ENCODE data around the gene LRP1B. TPM values are rescaled to one million over a fixed set of nuclear protein-coding genes. Genes with fewer than 3 reads are reported as not detected.
"Not testable (repeated sequence)": the region's sequence is repeated elsewhere in the genome, so short reads cannot be mapped to it uniquely, and the experiment has no call there.

Gene LRP1B
- total and polyA plus RNA-seq, 2 donors from 2014 or later, result 0.69 to 1.2 TPM

- H3K9ac ChIP-seq (ENCODE audit: low read length in 3 of 3), result no peak overlapping the region
- H3K4me3 ChIP-seq (ENCODE audit: low read length in 3 of 3), result no peak overlapping the region
- no peak overlapping the region for H3K27ac ChIP-seq (ENCODE audit: low read depth in 2 of 2, low read length in 2 of 2)
- no peaks in the 10 kb centered on the region for H3K9me3 ChIP-seq (ENCODE audit: control insufficient read depth in 2 of 3, insufficient read depth in 1 of 3, low read length in 3 of 3)
- no peak for TF ChIP-seq CTCF (IDR thresholded peaks at IDR 0.05; ENCODE audit: borderline replicate concordance, extremely low read depth, insufficient read depth)
- intact Hi-C loops (cut with DNase I), result no loop called here
- DNase-seq, result no peak
- FAIRE-seq, result no peak
- no peaks in the 10 kb centered on the region for H3K36me3 ChIP-seq (ENCODE audit: control insufficient read depth in 2 of 3, insufficient read depth in 3 of 3, low read length in 3 of 3)
- no peaks in the 10 kb centered on the region for H3K27me3 ChIP-seq (ENCODE audit: control insufficient read depth, insufficient read depth, low read length)
- no peaks in the 10 kb centered on the region for H3K4me1 ChIP-seq (ENCODE audit: control insufficient read depth in 2 of 3, insufficient read depth in 2 of 3, low read depth in 1 of 3, low read length in 3 of 3)
These were observed 1679.5 kb downstream of the LRP1B start for GRCh38 chr2:140451324-140451723.

- DNase-seq, result no peak
These were observed 1688.5 kb downstream of the LRP1B start for GRCh38 chr2:140442319-140442718.

GRCh38 chr2:140440815-140441214 is 1690.0 kb downstream of the LRP1B start:
- Histone ChIP-seq H3K4me1 (ENCODE audit: control insufficient read depth in 2 of 3, insufficient read depth in 2 of 3, low read depth in 1 of 3, low read length in 3 of 3) (no peaks in the 10 kb centered on the region), H3K27me3 (ENCODE audit: control insufficient read depth, insufficient read depth, low read length) (no peaks in the 10 kb centered on the region), H3K9ac (ENCODE audit: low read length in 3 of 3) (no peak overlapping the region), H3K4me3 (ENCODE audit: low read length in 3 of 3) (no peak overlapping the region), H3K36me3 (ENCODE audit: control insufficient read depth in 2 of 3, insufficient read depth in 3 of 3, low read length in 3 of 3) (no peaks in the 10 kb centered on the region), H3K9me3 (ENCODE audit: control insufficient read depth in 2 of 3, insufficient read depth in 1 of 3, low read length in 3 of 3) (no peaks in the 10 kb centered on the region), H3K27ac (ENCODE audit: low read depth in 2 of 2, low read length in 2 of 2) (no peak overlapping the region)
- DNase-seq (no peak), FAIRE-seq (no peak)
- intact Hi-C loops (cut with DNase I), result no loop called here
- no peak for TF ChIP-seq CTCF (IDR thresholded peaks at IDR 0.05; ENCODE audit: borderline replicate concordance, extremely low read depth, insufficient read depth)

More at GRCh38 chr2:140442319-140442718, 1688.5 kb downstream of the LRP1B start:
- intact Hi-C loops (cut with DNase I), result no loop called here
- no peak for TF ChIP-seq CTCF (IDR thresholded peaks at IDR 0.05; ENCODE audit: borderline replicate concordance, extremely low read depth, insufficient read depth)
- Histone ChIP-seq H3K4me3 (ENCODE audit: low read length in 3 of 3) (no peak overlapping the region), H3K27ac (ENCODE audit: low read depth in 2 of 2, low read length in 2 of 2) (no peak overlapping the region), H3K27me3 (ENCODE audit: control insufficient read depth, insufficient read depth, low read length) (no peaks in the 10 kb centered on the region), H3K9me3 (ENCODE audit: control insufficient read depth in 2 of 3, insufficient read depth in 1 of 3, low read length in 3 of 3) (no peaks in the 10 kb centered on the region), H3K9ac (ENCODE audit: low read length in 3 of 3) (no peak overlapping the region), H3K4me1 (ENCODE audit: control insufficient read depth in 2 of 3, insufficient read depth in 2 of 3, low read depth in 1 of 3, low read length in 3 of 3) (no peaks in the 10 kb centered on the region), H3K36me3 (ENCODE audit: control insufficient read depth in 2 of 3, insufficient read depth in 3 of 3, low read length in 3 of 3) (no peaks in the 10 kb centered on the region)
- no peak for FAIRE-seq

GRCh38 chr2:140436936-140437335 is 1693.9 kb downstream of the LRP1B start:
- no peak for FAIRE-seq
- intact Hi-C loops (cut with DNase I), result no loop called here
- no peaks in the 10 kb centered on the region for H3K36me3 ChIP-seq (ENCODE audit: control insufficient read depth in 2 of 3, insufficient read depth in 3 of 3, low read length in 3 of 3)

GRCh38 chr2:140427033-140427432 is 1703.8 kb downstream of the LRP1B start:
- DNase-seq; H3K9ac ChIP-seq (ENCODE audit: low read length in 3 of 3); H3K9me3 ChIP-seq (ENCODE audit: control insufficient read depth in 2 of 3, insufficient read depth in 1 of 3, low read length in 3 of 3); FAIRE-seq; intact Hi-C loops (cut with DNase I); H3K27me3 ChIP-seq (ENCODE audit: control insufficient read depth, insufficient read depth, low read length); H3K36me3 ChIP-seq (ENCODE audit: control insufficient read depth in 2 of 3, insufficient read depth in 3 of 3, low read length in 3 of 3); H3K4me3 ChIP-seq (ENCODE audit: low read length in 3 of 3); H3K27ac ChIP-seq (ENCODE audit: low read depth in 2 of 2, low read length in 2 of 2); H3K4me1 ChIP-seq (ENCODE audit: control insufficient read depth in 2 of 3, insufficient read depth in 2 of 3, low read depth in 1 of 3, low read length in 3 of 3): not testable (repeated sequence)

More at GRCh38 chr2:140436936-140437335, 1693.9 kb downstream of the LRP1B start:
- Histone ChIP-seq H3K4me1 (ENCODE audit: control insufficient read depth in 2 of 3, insufficient read depth in 2 of 3, low read depth in 1 of 3, low read length in 3 of 3) (no peaks in the 10 kb centered on the region), H3K27me3 (ENCODE audit: control insufficient read depth, insufficient read depth, low read length) (no peaks in the 10 kb centered on the region), H3K4me3 (ENCODE audit: low read length in 3 of 3) (no peak overlapping the region), H3K9ac (ENCODE audit: low read length in 3 of 3) (no peak overlapping the region), H3K27ac (ENCODE audit: low read depth in 2 of 2, low read length in 2 of 2) (no peak overlapping the region), H3K9me3 (ENCODE audit: control insufficient read depth in 2 of 3, insufficient read depth in 1 of 3, low read length in 3 of 3) (no peaks in the 10 kb centered on the region)
- TF ChIP-seq CTCF (IDR thresholded peaks at IDR 0.05; ENCODE audit: borderline replicate concordance, extremely low read depth, insufficient read depth), result no peak
- no peak for DNase-seq
